Tongue (tissue), 2 donors: ENCODE data around the gene CMTM3. TPM values are rescaled to one million over a fixed set of nuclear protein-coding genes. Genes with fewer than 3 reads are reported as not detected.
"Not testable (repeated sequence)": the region's sequence is repeated elsewhere in the genome, so short reads cannot be mapped to it uniquely, and the experiment has no call there.

Experiments used
- DNase-seq: peaks from one replicate; pipeline ENCODE4 v3.0.0-alpha.2; 2015
- total RNA-seq: library from RNA; depleted of rRNA; stranded (reverse); fragments of >200 nt; gene quantifications from one replicate; pipeline ENCODE4 v1.2.3, GENCODE V29; 2014

CMTM3 gene
- total RNA-seq, result 35.5 TPM

GRCh38 chr16:66604376-66605176 lies at the start of gene CMTM3:
CMTM3 (plus strand) TSS chr16:66604704; CDS start chr16:66604806, 102 bp downstream.
- DNase-seq, result peak; percentile 91

GRCh38 chr16:66560107-66560506 lies 44.4 kb upstream of the CMTM3 start:
- DNase-seq, result no peak

- no peak for DNase-seq
Observed at GRCh38 chr16:66561381-66562080, 43.0 kb upstream of the CMTM3 start.

- no peak for DNase-seq
Observed at GRCh38 chr16:66562409-66562808, 42.1 kb upstream of the CMTM3 start.

GRCh38 chr16:66562986-66563385 lies 41.5 kb upstream of the CMTM3 start:
- no peak for DNase-seq

- DNase-seq, result no peak
Observed at GRCh38 chr16:66563574-66564334, 40.8 kb upstream of the CMTM3 start.

- no peak for DNase-seq
Observed at GRCh38 chr16:66566051-66566901, 38.2 kb upstream of the CMTM3 start, which contains the start of gene CMTM1. CMTM1 (plus strand) TSS chr16:66566439; CDS start chr16:66566514, 75 bp downstream.

- not testable (repeated sequence) for DNase-seq
Observed at GRCh38 chr16:66567270-66567669, 37.2 kb upstream of the CMTM3 start.

- no peak for DNase-seq
Observed at GRCh38 chr16:66568355-66568754, 36.1 kb upstream of the CMTM3 start.

- no peak for DNase-seq
Observed at GRCh38 chr16:66569131-66569530, 35.4 kb upstream of the CMTM3 start.

- no peak for DNase-seq
Observed at GRCh38 chr16:66569827-66570405, 34.6 kb upstream of the CMTM3 start.

GRCh38 chr16:66572356-66572755 lies 32.1 kb upstream of the CMTM3 start:
- DNase-seq, result no peak

- no peak for DNase-seq
Observed at GRCh38 chr16:66574081-66574480, 30.4 kb upstream of the CMTM3 start.

- DNase-seq, result no peak
Observed at GRCh38 chr16:66574531-66574930, 30.0 kb upstream of the CMTM3 start.

GRCh38 chr16:66575060-66575459 lies 29.4 kb upstream of the CMTM3 start:
- DNase-seq, result no peak

- peak; percentile 55 for DNase-seq
Observed at GRCh38 chr16:66576296-66576695, 28.2 kb upstream of the CMTM3 start.

GRCh38 chr16:66578651-66579531 lies 25.6 kb upstream of the CMTM3 start, which contains the start of gene CMTM2:
CMTM2 (plus strand) TSS chr16:66579463; CDS start chr16:66579608, 145 bp downstream.
- peak; percentile 68 for DNase-seq

GRCh38 chr16:66580605-66581209 lies 23.8 kb upstream of the CMTM3 start:
- peak; percentile 80 for DNase-seq

GRCh38 chr16:66581246-66581952 lies 23.1 kb upstream of the CMTM3 start:
- DNase-seq, result no peak
